CD14-positive monocyte (primary cell): ENCODE results near the gene CDKL5. TPM values are rescaled to one million over a fixed set of nuclear protein-coding genes. Genes with fewer than 3 reads are reported as not detected.

ENCODE experiments used
- DNase-seq, 3 donors: peaks; one replicate each; pipeline ENCODE4 v3.0.0-alpha.2; 2011 to 2022
- H2AFZ ChIP-seq: 2 replicates; pipeline ENCODE4 v1.6.0; 2012; ENCODE audit warnings: mild to moderate bottlenecking, low read depth, low read length, inconsistent platforms; ENCODE audit not compliant: insufficient read depth, poor library complexity, severe bottlenecking
- H3K27ac ChIP-seq, 2 donors: 1 replicate in 1 of 2; 2 replicates in 1 of 2; pipeline ENCODE4 v1.5.1; 2012 to 2013; ENCODE audit warnings: low read length in 2 of 2, control low read depth in 1 of 2, inconsistent platforms in 1 of 2, low read depth in 1 of 2, mild to moderate bottlenecking in 1 of 2
- H3K27me3 ChIP-seq, 2 donors: one replicate each; pipeline versions ENCODE4 v1.6.0 to v1.6.1; 2011 to 2013; ENCODE audit warnings: low read length in 2 of 2; ENCODE audit not compliant: control insufficient read depth in 2 of 2, insufficient read depth in 2 of 2
- H3K36me3 ChIP-seq, 2 donors: replicated peaks in 1 of 2; 1 replicate in 1 of 2; 2 replicates in 1 of 2; pipeline versions ENCODE4 v1.5.1 to v1.6.1; 2012 to 2013; ENCODE audit warnings: low read length in 2 of 2, control low read depth in 1 of 2, inconsistent platforms in 1 of 2, mild to moderate bottlenecking in 1 of 2; ENCODE audit not compliant: insufficient read depth in 2 of 2, control insufficient read depth in 1 of 2
- H3K4me1 ChIP-seq, 2 donors: 1 replicate in 1 of 2; 2 replicates in 1 of 2; pipeline versions ENCODE4 v1.5.1 to v1.6.1; 2012 to 2013; ENCODE audit warnings: low read length in 2 of 2, control low read depth in 1 of 2, inconsistent platforms in 1 of 2, mild to moderate bottlenecking in 1 of 2, moderate library complexity in 1 of 2; ENCODE audit not compliant: insufficient read depth in 2 of 2, control insufficient read depth in 1 of 2
- H3K4me2 ChIP-seq: replicated peaks from 2 replicates; pipeline ENCODE3; 2012; ENCODE audit warnings: low read length, moderate library complexity, mild to moderate bottlenecking; ENCODE audit not compliant: poor library complexity, severe bottlenecking; ENCODE audit errors: extremely low read depth
- H3K4me3 ChIP-seq, 3 experiments: fragments of 200-600 bp in 1 of 3; sonication (generic) in 1 of 3; replicated peaks in 1 of 3; 1 replicate in 2 of 3; 2 replicates in 1 of 3; pipeline ENCODE4 v1.5.1; 2011 to 2013; ENCODE audit warnings: low read length in 3 of 3, mild to moderate bottlenecking in 3 of 3, control low read depth in 2 of 3, low read depth in 2 of 3, inconsistent platforms in 1 of 3, moderate library complexity in 1 of 3
- H3K79me2 ChIP-seq: 2 replicates; pipeline ENCODE4 v1.6.0; 2012; ENCODE audit warnings: mild to moderate bottlenecking, control low read depth, inconsistent platforms, low read length, moderate library complexity; ENCODE audit not compliant: insufficient read depth
- H3K9ac ChIP-seq: 2 replicates; pipeline ENCODE4 v1.6.0; 2017; ENCODE audit warnings: low read length, mild to moderate bottlenecking; ENCODE audit not compliant: insufficient read depth, poor library complexity, severe bottlenecking
- H3K9me3 ChIP-seq, 2 donors: replicated peaks in 1 of 2; 1 replicate in 1 of 2; 2 replicates in 1 of 2; pipeline versions ENCODE4 v1.5.1 to v1.6.1; 2012 to 2013; ENCODE audit warnings: low read length in 2 of 2, control low read depth in 1 of 2; ENCODE audit not compliant: control insufficient read depth in 1 of 2, insufficient read depth in 1 of 2
- H4K20me1 ChIP-seq: 2 replicates; pipeline ENCODE4 v1.6.0; 2012; ENCODE audit warnings: mild to moderate bottlenecking, low read length, control low read depth, moderate library complexity; ENCODE audit not compliant: insufficient read depth
- H3K27ac Mint-ChIP-seq, 7 donors: one replicate each; pipeline ENCODE4 v1.8.0; 2020; ENCODE audit warnings: mild to moderate bottlenecking in 7 of 7, mixed read lengths in 7 of 7, moderate library complexity in 6 of 7, inconsistent platforms in 2 of 7
- H3K27me3 Mint-ChIP-seq, 3 donors: one replicate each; pipeline ENCODE4 v1.8.0; 2021 to 2022; ENCODE audit warnings: low read depth in 3 of 3, mild to moderate bottlenecking in 3 of 3, mixed read lengths in 3 of 3, moderate library complexity in 3 of 3, inconsistent platforms in 1 of 3
- H3K36me3 Mint-ChIP-seq, 2 donors: one replicate each; pipeline ENCODE4 v1.8.0; 2020; ENCODE audit warnings: mixed read lengths in 2 of 2, inconsistent platforms in 1 of 2, mild to moderate bottlenecking in 1 of 2
- H3K4me1 Mint-ChIP-seq: one replicate; pipeline ENCODE4 v1.8.0; 2020; ENCODE audit warnings: mild to moderate bottlenecking, mixed read lengths
- H3K4me3 Mint-ChIP-seq, 2 donors: one replicate each; pipeline ENCODE4 v1.8.0; 2020; ENCODE audit warnings: mild to moderate bottlenecking in 2 of 2, mixed read lengths in 2 of 2, moderate library complexity in 1 of 2
- H3K9me3 Mint-ChIP-seq, 7 donors: one replicate each; pipeline ENCODE4 v1.8.0; 2020 to 2022; ENCODE audit warnings: mixed read lengths in 7 of 7, mild to moderate bottlenecking in 6 of 7, moderate library complexity in 6 of 7, inconsistent platforms in 2 of 7
- WGBS: methylation state at CpG from one replicate; pipeline ENCODE4 v1.1.5; 2013; ENCODE audit warnings: missing lambda C conversion rate; ENCODE audit not compliant: insufficient coverage; 5-methylcytosine and 5-hydroxymethylcytosine counted together
- intact Hi-C, 2 donors: fragments of 100-400 bp; cut with micrococcal nuclease; formaldehyde crosslinking; loops; one replicate each; pipeline versions ENCODE4 v1.15.0 to v1.15.1; 2023
- polyA plus RNA-seq, 3 donors: library from polyadenylated mRNA; depleted of rRNA in 1 of 3; unstranded in 2 of 3; stranded (reverse) in 1 of 3; fragments of 300-500 nt in 2 of 3; fragments of >200 nt in 1 of 3; fragmentation: Illumina TruSeq in 2 of 3; gene quantifications; 1 replicate in 2 of 3; 2 replicates in 1 of 3; pipeline ENCODE4 v1.2.3, GENCODE V29; 2012 to 2021
- TF ChIP-seq, protein P1 (sequence below): fragments of 200-600 bp; IDR thresholded peaks from one replicate; pipeline ENCODE4 v1.8.0; 2022; ENCODE audit warnings: antibody characterized with exemption, mild to moderate bottlenecking

CDKL5 gene
- polyA plus RNA-seq, 3 donors, result 0.54 to 3.6 (median 1.4) TPM

- Histone ChIP-seq H3K27me3 (no peaks in the 10 kb centered on the region), H3K79me2 (no peaks in the 10 kb centered on the region), H3K4me2 (no peak overlapping the region), H3K4me3 (no peak overlapping the region), H3K4me1 (no peaks in the 10 kb centered on the region), H3K36me3 (no peaks in the 10 kb centered on the region), H3K9ac (no peak overlapping the region), H2AFZ (no peak overlapping the region), H3K27ac (no peak overlapping the region), H4K20me1 (no peaks in the 10 kb centered on the region), H3K9me3 (no peaks in the 10 kb centered on the region)
- Mint-ChIP-seq H3K36me3 (no peaks in the 10 kb centered on the region), H3K9me3 (no peaks in the 10 kb centered on the region), H3K4me3 (no peak overlapping the region), H3K27ac (no peak overlapping the region), H3K4me1 (no peaks in the 10 kb centered on the region), H3K27me3 (peaks cover 0 to 2% (median 0%) of the 10 kb centered on the region in 3 donors)
- no CpG with 5 or more reads among the region's 1 CpG for WGBS
- intact Hi-C loops, result no loop called here
- TF ChIP-seq, protein P1, sequence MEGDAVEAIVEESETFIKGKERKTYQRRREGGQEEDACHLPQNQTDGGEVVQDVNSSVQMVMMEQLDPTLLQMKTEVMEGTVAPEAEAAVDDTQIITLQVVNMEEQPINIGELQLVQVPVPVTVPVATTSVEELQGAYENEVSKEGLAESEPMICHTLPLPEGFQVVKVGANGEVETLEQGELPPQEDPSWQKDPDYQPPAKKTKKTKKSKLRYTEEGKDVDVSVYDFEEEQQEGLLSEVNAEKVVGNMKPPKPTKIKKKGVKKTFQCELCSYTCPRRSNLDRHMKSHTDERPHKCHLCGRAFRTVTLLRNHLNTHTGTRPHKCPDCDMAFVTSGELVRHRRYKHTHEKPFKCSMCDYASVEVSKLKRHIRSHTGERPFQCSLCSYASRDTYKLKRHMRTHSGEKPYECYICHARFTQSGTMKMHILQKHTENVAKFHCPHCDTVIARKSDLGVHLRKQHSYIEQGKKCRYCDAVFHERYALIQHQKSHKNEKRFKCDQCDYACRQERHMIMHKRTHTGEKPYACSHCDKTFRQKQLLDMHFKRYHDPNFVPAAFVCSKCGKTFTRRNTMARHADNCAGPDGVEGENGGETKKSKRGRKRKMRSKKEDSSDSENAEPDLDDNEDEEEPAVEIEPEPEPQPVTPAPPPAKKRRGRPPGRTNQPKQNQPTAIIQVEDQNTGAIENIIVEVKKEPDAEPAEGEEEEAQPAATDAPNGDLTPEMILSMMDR, result no peak
- DNase-seq, result no peak
These were observed 135.6 kb downstream of the CDKL5 start for GRCh38 chrX:18561020-18561419.

- Mint-ChIP-seq H3K4me1 (no peaks in the 10 kb centered on the region), H3K9me3 (no peaks in the 10 kb centered on the region), H3K36me3 (peaks cover 4 to 8% of the 10 kb centered on the region in 2 donors), H3K27me3 (peaks cover 0 to 2% (median 0%) of the 10 kb centered on the region in 3 donors), H3K27ac (no peak overlapping the region), H3K4me3 (no peak overlapping the region)
- intact Hi-C loops, result no loop called here
- TF ChIP-seq, protein P1, result no peak
- H3K27ac ChIP-seq, result no peak overlapping the region
- WGBS, result no CpG with 5 or more reads among the region's 1 CpG
- no peak overlapping the region for H3K4me3 ChIP-seq
- H3K9me3 ChIP-seq, result no peaks in the 10 kb centered on the region
- H3K4me1 ChIP-seq, result no peaks in the 10 kb centered on the region
- no peaks in the 10 kb centered on the region for H3K79me2 ChIP-seq
- H3K4me2 ChIP-seq, result no peak overlapping the region
- no peaks in the 10 kb centered on the region for H3K27me3 ChIP-seq
- DNase-seq, result no peak
- H3K9ac ChIP-seq, result no peak overlapping the region
- no peaks in the 10 kb centered on the region for H3K36me3 ChIP-seq
- no peaks in the 10 kb centered on the region for H4K20me1 ChIP-seq
- H2AFZ ChIP-seq, result no peak overlapping the region
These were observed 140.3 kb downstream of the CDKL5 start for GRCh38 chrX:18565727-18566126.
